ENCODE results near the gene KDM1B.

KDM1B gene

DNA sequence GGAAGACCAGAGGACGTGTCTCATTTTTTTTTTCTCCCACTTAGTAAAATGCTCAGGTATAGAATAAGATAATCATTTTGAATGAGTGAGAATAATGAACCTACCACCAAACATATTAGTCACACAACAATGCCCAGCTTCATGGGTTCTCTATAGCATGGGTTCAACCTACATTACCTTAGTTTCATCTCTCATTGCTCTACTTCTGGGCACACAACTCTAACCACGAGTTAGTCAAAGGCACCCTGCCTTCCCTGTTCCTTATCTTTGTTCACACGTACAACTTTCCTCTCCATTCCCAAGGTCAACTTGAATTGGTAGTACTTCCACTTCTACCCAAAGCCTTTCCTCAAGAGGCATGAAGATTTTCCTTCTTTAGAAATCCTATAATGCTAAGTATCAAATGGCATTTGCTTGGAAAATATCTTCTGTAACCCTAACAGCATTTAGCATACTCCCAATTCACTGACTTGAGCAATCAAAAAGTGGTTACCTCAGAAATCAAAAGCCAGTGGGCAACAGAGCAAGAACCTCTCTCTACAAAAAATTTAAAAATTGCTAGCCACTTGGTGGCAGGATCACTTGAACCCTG is 88.2 kb downstream of the KDM1B start:
- peaks cover 60 to 92% of the 10 kb centered on the region in 2 experiments for H3K36me3 ChIP-seq (ENCODE audit: control insufficient read depth in 2 of 2, insufficient read depth in 1 of 2, low read length in 2 of 2)
- POLR2A ChIA-PET = interaction anchor here (0.7 kb wide), 1 partner anchor 17 kb away, joined by 3 read pairs; no protein-coding TSS in a partner anchor
- no peaks in the 10 kb centered on the region for H3K4me1 ChIP-seq (ENCODE audit: control insufficient read depth, insufficient read depth, low read length)
- H3K9me3 ChIP-seq (ENCODE audit: control insufficient read depth, insufficient read depth, low read depth, low read length) = no peaks in the 10 kb centered on the region
- CTCF ChIA-PET = no interaction called here
- TF ChIP-seq ZNF248 (tag by site-specific recombination; IDR thresholded peaks at IDR 0.05) = no peak
- TF ChIP-seq, protein P1, sequence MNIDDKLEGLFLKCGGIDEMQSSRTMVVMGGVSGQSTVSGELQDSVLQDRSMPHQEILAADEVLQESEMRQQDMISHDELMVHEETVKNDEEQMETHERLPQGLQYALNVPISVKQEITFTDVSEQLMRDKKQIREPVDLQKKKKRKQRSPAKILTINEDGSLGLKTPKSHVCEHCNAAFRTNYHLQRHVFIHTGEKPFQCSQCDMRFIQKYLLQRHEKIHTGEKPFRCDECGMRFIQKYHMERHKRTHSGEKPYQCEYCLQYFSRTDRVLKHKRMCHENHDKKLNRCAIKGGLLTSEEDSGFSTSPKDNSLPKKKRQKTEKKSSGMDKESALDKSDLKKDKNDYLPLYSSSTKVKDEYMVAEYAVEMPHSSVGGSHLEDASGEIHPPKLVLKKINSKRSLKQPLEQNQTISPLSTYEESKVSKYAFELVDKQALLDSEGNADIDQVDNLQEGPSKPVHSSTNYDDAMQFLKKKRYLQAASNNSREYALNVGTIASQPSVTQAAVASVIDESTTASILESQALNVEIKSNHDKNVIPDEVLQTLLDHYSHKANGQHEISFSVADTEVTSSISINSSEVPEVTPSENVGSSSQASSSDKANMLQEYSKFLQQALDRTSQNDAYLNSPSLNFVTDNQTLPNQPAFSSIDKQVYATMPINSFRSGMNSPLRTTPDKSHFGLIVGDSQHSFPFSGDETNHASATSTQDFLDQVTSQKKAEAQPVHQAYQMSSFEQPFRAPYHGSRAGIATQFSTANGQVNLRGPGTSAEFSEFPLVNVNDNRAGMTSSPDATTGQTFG (tag by site-specific recombination; IDR thresholded peaks at IDR 0.05; ENCODE audit: borderline replicate concordance) = no peak
- no peak for TF ChIP-seq KLF8 (tag by site-specific recombination; IDR thresholded peaks at IDR 0.05)
- TF ChIP-seq SCRT1 (tag by site-specific recombination; IDR thresholded peaks at IDR 0.05; ENCODE audit: borderline replicate concordance) = no peak
- no peak for TF ChIP-seq BCL11A (tag by site-specific recombination; IDR thresholded peaks at IDR 0.05; ENCODE audit: low read depth)
- TF ChIP-seq ZNF132 (tag by site-specific recombination; IDR thresholded peaks at IDR 0.05; ENCODE audit: borderline replicate concordance) = no peak
- no peak for TF ChIP-seq ZNF140 (tag by site-specific recombination; IDR thresholded peaks at IDR 0.05)
- TF ChIP-seq ZNF416 (tag by site-specific recombination; IDR thresholded peaks at IDR 0.05) = no peak
- no peak for TF ChIP-seq ZNF629 (tag by site-specific recombination; IDR thresholded peaks at IDR 0.05)
- no peak for TF ChIP-seq ZNF146 (tag by site-specific recombination; IDR thresholded peaks at IDR 0.05)
- no peak overlapping the region for H3K4me3 ChIP-seq (ENCODE audit: low read depth, low read length)
- H3K27ac ChIP-seq (ENCODE audit: extremely low read depth, low read depth, low read length) = no peak overlapping the region

DNA sequence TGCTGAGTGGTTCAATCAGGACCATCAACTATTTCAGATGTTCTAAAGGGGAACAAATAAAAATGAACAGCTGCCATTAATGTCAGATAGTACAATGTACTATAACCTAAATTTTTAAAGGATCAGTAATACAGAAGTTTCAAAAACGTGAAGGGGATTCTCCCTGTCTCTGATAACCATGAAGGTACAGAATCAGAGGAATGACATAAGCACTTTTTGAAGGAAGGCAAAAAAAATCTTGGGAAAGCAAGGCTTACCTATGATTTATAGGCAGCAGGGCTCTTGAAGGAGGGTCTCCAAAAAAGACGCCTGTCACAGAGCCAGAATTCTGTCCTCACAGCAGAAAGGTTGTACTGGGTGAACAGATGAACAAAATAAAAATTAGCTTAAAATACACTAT is 89.0 kb downstream of the KDM1B start:
- H3K4me1 ChIP-seq (ENCODE audit: control insufficient read depth, insufficient read depth, low read length) = no peaks in the 10 kb centered on the region
- no peaks in the 10 kb centered on the region for H3K9me3 ChIP-seq (ENCODE audit: control insufficient read depth, insufficient read depth, low read depth, low read length)
- no peak overlapping the region for H3K4me3 ChIP-seq (ENCODE audit: low read depth, low read length)
- ChIA-PET POLR2A (no interaction called here), CTCF (interaction anchor here (0.6 kb wide), 1 partner anchor 15 kb away, joined by 3 read pairs; no protein-coding TSS in a partner anchor)
- no peak for TF ChIP-seq ZNF416 (tag by site-specific recombination; IDR thresholded peaks at IDR 0.05)
- TF ChIP-seq, protein P2, sequence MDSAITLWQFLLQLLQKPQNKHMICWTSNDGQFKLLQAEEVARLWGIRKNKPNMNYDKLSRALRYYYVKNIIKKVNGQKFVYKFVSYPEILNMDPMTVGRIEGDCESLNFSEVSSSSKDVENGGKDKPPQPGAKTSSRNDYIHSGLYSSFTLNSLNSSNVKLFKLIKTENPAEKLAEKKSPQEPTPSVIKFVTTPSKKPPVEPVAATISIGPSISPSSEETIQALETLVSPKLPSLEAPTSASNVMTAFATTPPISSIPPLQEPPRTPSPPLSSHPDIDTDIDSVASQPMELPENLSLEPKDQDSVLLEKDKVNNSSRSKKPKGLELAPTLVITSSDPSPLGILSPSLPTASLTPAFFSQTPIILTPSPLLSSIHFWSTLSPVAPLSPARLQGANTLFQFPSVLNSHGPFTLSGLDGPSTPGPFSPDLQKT (IDR thresholded peaks at IDR 0.05; ENCODE audit: borderline replicate concordance, low read depth, low read length) = no peak
- TF ChIP-seq KLF9 (tag by site-specific recombination; IDR thresholded peaks at IDR 0.05; ENCODE audit: low read depth) = no peak
- no peak for TF ChIP-seq ZNF146 (tag by site-specific recombination; IDR thresholded peaks at IDR 0.05)
- TF ChIP-seq BCL11A (tag by site-specific recombination; IDR thresholded peaks at IDR 0.05; ENCODE audit: low read depth) = no peak
- TF ChIP-seq ZNF747 (tag by site-specific recombination; IDR thresholded peaks at IDR 0.05) = no peak
- no peak for TF ChIP-seq ZNF157 (tag by site-specific recombination; IDR thresholded peaks at IDR 0.05)
- TF ChIP-seq, protein P3, sequence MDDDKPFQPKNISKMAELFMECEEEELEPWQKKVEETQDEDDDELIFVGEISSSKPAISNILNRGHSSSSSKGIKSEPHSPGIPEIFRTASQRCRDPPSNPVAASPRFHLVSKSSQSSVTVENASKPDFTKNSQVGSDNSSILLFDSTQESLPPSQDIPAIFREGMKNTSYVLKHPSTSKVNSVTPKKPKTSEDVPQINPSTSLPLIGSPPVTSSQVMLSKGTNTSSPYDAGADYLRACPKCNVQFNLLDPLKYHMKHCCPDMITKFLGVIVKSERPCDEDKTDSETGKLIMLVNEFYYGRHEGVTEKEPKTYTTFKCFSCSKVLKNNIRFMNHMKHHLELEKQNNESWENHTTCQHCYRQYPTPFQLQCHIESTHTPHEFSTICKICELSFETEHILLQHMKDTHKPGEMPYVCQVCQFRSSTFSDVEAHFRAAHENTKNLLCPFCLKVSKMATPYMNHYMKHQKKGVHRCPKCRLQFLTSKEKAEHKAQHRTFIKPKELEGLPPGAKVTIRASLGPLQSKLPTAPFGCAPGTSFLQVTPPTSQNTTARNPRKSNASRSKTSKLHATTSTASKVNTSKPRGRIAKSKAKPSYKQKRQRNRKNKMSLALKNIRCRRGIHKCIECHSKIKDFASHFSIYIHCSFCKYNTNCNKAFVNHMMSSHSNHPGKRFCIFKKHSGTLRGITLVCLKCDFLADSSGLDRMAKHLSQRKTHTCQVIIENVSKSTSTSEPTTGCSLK (tag by site-specific recombination; IDR thresholded peaks at IDR 0.05) = no peak
- H3K27ac ChIP-seq (ENCODE audit: extremely low read depth, low read depth, low read length) = no peak overlapping the region
- peaks cover 62 to 92% of the 10 kb centered on the region in 2 experiments for H3K36me3 ChIP-seq (ENCODE audit: control insufficient read depth in 2 of 2, insufficient read depth in 1 of 2, low read length in 2 of 2)

DNA sequence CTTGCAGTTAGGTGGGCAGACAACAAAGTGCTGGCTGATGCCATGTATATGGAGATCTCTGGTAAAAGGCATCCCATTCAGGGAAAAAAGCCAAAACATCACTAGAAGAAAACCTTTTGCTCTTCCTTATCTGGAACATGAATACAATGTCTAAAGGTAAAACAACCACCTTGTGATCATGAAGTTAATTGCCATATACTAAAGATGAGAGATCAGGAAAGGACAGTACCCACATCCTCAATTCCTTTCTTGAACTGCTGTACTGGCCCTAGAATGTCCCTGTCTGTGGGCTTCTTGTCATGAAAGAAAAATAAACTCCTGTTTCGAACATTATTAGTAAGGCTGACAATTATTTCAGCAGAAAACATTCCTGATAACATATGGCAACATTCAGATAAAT is 89.9 kb downstream of the KDM1B start:
- CTCF ChIA-PET = no interaction called here
- H3K36me3 ChIP-seq (ENCODE audit: control insufficient read depth in 2 of 2, insufficient read depth in 1 of 2, low read length in 2 of 2) = peaks cover 68 to 95% of the 10 kb centered on the region in 2 experiments
- POLR2A ChIA-PET = no interaction called here
- no peak overlapping the region for H3K27ac ChIP-seq (ENCODE audit: extremely low read depth, low read depth, low read length)
- no peaks in the 10 kb centered on the region for H3K4me1 ChIP-seq (ENCODE audit: control insufficient read depth, insufficient read depth, low read length)
- H3K4me3 ChIP-seq (ENCODE audit: low read depth, low read length) = no peak overlapping the region
- no peak for TF ChIP-seq ZNF350 (tag by site-specific recombination; IDR thresholded peaks at IDR 0.05)
- TF ChIP-seq, protein P4, sequence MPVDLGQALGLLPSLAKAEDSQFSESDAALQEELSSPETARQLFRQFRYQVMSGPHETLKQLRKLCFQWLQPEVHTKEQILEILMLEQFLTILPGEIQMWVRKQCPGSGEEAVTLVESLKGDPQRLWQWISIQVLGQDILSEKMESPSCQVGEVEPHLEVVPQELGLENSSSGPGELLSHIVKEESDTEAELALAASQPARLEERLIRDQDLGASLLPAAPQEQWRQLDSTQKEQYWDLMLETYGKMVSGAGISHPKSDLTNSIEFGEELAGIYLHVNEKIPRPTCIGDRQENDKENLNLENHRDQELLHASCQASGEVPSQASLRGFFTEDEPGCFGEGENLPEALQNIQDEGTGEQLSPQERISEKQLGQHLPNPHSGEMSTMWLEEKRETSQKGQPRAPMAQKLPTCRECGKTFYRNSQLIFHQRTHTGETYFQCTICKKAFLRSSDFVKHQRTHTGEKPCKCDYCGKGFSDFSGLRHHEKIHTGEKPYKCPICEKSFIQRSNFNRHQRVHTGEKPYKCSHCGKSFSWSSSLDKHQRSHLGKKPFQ (tag by site-specific recombination; IDR thresholded peaks at IDR 0.05) = no peak
- H3K9me3 ChIP-seq (ENCODE audit: control insufficient read depth, insufficient read depth, low read depth, low read length) = no peaks in the 10 kb centered on the region
